ENCODE measurements around the gene HLA-F.

HLA-F gene

GRCh38 chr6:29723262-29723665 lies at the start of gene HLA-F:
HLA-F (plus strand) TSS chr6:29723434; CDS start chr6:29723464, 30 bp downstream.
- H3K27ac ChIP-seq = no peak within 1 kb of the TSS
- TF ChIP-seq CTCF (conservative IDR thresholded peaks at IDR 0.05) = no peak

GRCh38 chr6:29674008-29674407 lies 49.2 kb upstream of the HLA-F start:
- TF ChIP-seq CTCF (conservative IDR thresholded peaks at IDR 0.05) = no peak

GRCh38 chr6:29675561-29675960 lies 47.7 kb upstream of the HLA-F start:
- no peak for TF ChIP-seq CTCF (conservative IDR thresholded peaks at IDR 0.05)
- no peak overlapping the region for H3K27ac ChIP-seq

More at GRCh38 chr6:29674008-29674407, 49.2 kb upstream of the HLA-F start:
- H3K27ac ChIP-seq = no peak overlapping the region

- TF ChIP-seq CTCF (conservative IDR thresholded peaks at IDR 0.05) = no peak
- no peak overlapping the region for H3K27ac ChIP-seq
Measured at GRCh38 chr6:29676981-29677601, 46.1 kb upstream of the HLA-F start.

- no peak overlapping the region for H3K27ac ChIP-seq
- TF ChIP-seq CTCF (conservative IDR thresholded peaks at IDR 0.05) = no peak
Measured at GRCh38 chr6:29678114-29678513, 45.1 kb upstream of the HLA-F start.

- H3K27ac ChIP-seq = no peak overlapping the region
- TF ChIP-seq CTCF (conservative IDR thresholded peaks at IDR 0.05) = no peak
Measured at GRCh38 chr6:29679962-29680361, 43.3 kb upstream of the HLA-F start.

GRCh38 chr6:29680416-29680815 lies 42.8 kb upstream of the HLA-F start:
- H3K27ac ChIP-seq = no peak overlapping the region
- no peak for TF ChIP-seq CTCF (conservative IDR thresholded peaks at IDR 0.05)

Measured in VCaP (cell line).